BLaER1 treated with 17β-estradiol and CSF1 and Interleukin-3, amounts not matched to agents 10 nM and 100 nM (cell line): ENCODE results near the gene BTG1.

Source experiments
- H3K27ac ChIP-seq, 11 experiments: shearing (Covaris generic); formaldehyde crosslinking; 2 replicates each; pipeline ENCODE4 v1.8.1; 2022
- H3K27me3 ChIP-seq, 11 experiments: shearing (Covaris generic); formaldehyde crosslinking; 2 replicates each; pipeline ENCODE4 v1.8.1; 2022
- H3K36me3 ChIP-seq, 11 experiments: shearing (Covaris generic); formaldehyde crosslinking; 2 replicates each; pipeline ENCODE4 v1.8.1; 2022
- H3K4me1 ChIP-seq, 10 experiments: shearing (Covaris generic); formaldehyde crosslinking; 2 replicates each; pipeline ENCODE4 v1.8.1; 2022
- H3K4me2 ChIP-seq, 11 experiments: shearing (Covaris generic); formaldehyde crosslinking; 2 replicates each; pipeline ENCODE4 v1.8.1; 2022
- H3K4me3 ChIP-seq, 10 experiments: shearing (Covaris generic); formaldehyde crosslinking; 2 replicates each; pipeline ENCODE4 v1.8.1; 2022
- H3K9ac ChIP-seq, 11 experiments: shearing (Covaris generic); formaldehyde crosslinking; 2 replicates each; pipeline ENCODE4 v1.8.1; 2022
- H3K9me3 ChIP-seq, 11 experiments: shearing (Covaris generic); formaldehyde crosslinking; replicated peaks in 1 of 11; 2 replicates each; pipeline ENCODE4 v1.8.1; 2022
- H4K20me1 ChIP-seq, 11 experiments: shearing (Covaris generic); formaldehyde crosslinking; 2 replicates each; pipeline ENCODE4 v1.8.1; 2022
- Cebpa-rat ChIP-seq, 11 experiments: shearing (Covaris generic); IDR thresholded peaks; 2 replicates each; pipeline ENCODE4 v1.8.1; 2022

The BTG1 gene, protein sequence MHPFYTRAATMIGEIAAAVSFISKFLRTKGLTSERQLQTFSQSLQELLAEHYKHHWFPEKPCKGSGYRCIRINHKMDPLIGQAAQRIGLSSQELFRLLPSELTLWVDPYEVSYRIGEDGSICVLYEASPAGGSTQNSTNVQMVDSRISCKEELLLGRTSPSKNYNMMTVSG

GRCh38 chr12:92145731-92146496, at the start of gene BTG1:
BTG1 (minus strand) TSS chr12:92145846; CDS start chr12:92145535, 311 bp downstream.
- H3K27me3 ChIP-seq: no peaks in the 10 kb centered on the region
- H3K4me1 ChIP-seq: peaks cover 24 to 61% (median 33%) of the 10 kb centered on the region in 10 experiments
- peak within 1 kb of the TSS; percentile 97 to 100 (median 99) for H3K9ac ChIP-seq
- TF ChIP-seq Cebpa-rat (IDR thresholded peaks at IDR 0.05): peak in 2 of 11 experiments; percentile 26 to 43; a peak in 1 of 22 replicates
- peaks cover 38 to 47% (median 46%) of the 10 kb centered on the region in 11 experiments for H4K20me1 ChIP-seq
- H3K4me3 ChIP-seq: peak within 1 kb of the TSS; percentile 93 to 99 (median 98)
- H3K27ac ChIP-seq: peak within 1 kb of the TSS; percentile 93 to 98 (median 97)
- no peaks in the 10 kb centered on the region for H3K9me3 ChIP-seq
- peaks cover 19 to 39% (median 34%) of the 10 kb centered on the region in 11 experiments for H3K36me3 ChIP-seq
- H3K4me2 ChIP-seq: peak within 1 kb of the TSS; percentile 78 to 98 (median 91)

- no peaks in the 10 kb centered on the region for H3K27me3 ChIP-seq
- no peaks in the 10 kb centered on the region for H4K20me1 ChIP-seq
- no peak overlapping the region for H3K27ac ChIP-seq
- no peaks in the 10 kb centered on the region for H3K36me3 ChIP-seq
- TF ChIP-seq Cebpa-rat (IDR thresholded peaks at IDR 0.05): no peak
- peaks cover 9 to 16% (median 11%) of the 10 kb centered on the region in 11 experiments; a peak in 19 of 22 replicates for H3K9me3 ChIP-seq
- H3K4me2 ChIP-seq: no peak overlapping the region
- no peak overlapping the region for H3K9ac ChIP-seq
- no peak overlapping the region for H3K4me3 ChIP-seq
- peaks cover 15 to 24% (median 19%) of the 10 kb centered on the region in 10 experiments for H3K4me1 ChIP-seq
Measured at GRCh38 chr12:92194561-92194960, 48.9 kb upstream of the BTG1 start.

- Histone ChIP-seq H3K27ac (no peak overlapping the region), H3K9me3 (peaks cover 9 to 16% (median 11%) of the 10 kb centered on the region in 11 experiments; a peak in 19 of 22 replicates), H3K36me3 (no peaks in the 10 kb centered on the region), H3K4me1 (peaks cover 15 to 24% (median 19%) of the 10 kb centered on the region in 10 experiments), H3K9ac (no peak overlapping the region), H4K20me1 (no peaks in the 10 kb centered on the region), H3K4me2 (no peak overlapping the region), H3K4me3 (no peak overlapping the region), H3K27me3 (no peaks in the 10 kb centered on the region)
- TF ChIP-seq Cebpa-rat (IDR thresholded peaks at IDR 0.05): no peak
Measured at GRCh38 chr12:92193846-92194245, 48.2 kb upstream of the BTG1 start.

DNA sequence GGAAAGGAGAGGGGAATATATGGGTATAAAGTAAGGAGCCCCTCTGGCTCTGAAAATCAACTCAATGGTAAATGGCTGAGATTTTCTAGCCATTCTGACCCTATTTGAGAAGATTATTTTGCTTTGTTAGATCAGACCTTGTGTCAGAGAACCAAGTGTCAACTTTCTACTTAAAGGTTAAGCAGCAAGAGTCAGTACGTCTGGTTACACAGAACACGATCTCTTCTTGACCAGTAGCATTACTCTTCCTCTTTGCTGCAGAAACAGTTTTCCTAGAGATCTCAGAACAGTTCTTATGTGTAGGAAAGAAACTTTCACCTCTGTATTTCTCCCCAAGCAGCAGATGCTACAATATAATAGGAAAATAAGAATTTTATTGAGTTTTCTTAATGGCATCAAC, 47.4 kb upstream of the BTG1 start:
- Histone ChIP-seq H3K9ac (no peak overlapping the region), H3K27me3 (no peaks in the 10 kb centered on the region), H3K4me3 (no peak overlapping the region), H3K36me3 (no peaks in the 10 kb centered on the region), H3K4me1 (peaks cover 15 to 24% (median 19%) of the 10 kb centered on the region in 10 experiments), H4K20me1 (no peaks in the 10 kb centered on the region), H3K9me3 (peaks cover 9 to 16% (median 11%) of the 10 kb centered on the region in 11 experiments; a peak in 19 of 22 replicates), H3K4me2 (no peak overlapping the region), H3K27ac (no peak overlapping the region)
- no peak for TF ChIP-seq Cebpa-rat (IDR thresholded peaks at IDR 0.05)

- Histone ChIP-seq H3K4me3 (no peak overlapping the region), H3K27me3 (no peaks in the 10 kb centered on the region), H3K4me2 (no peak overlapping the region), H3K27ac (no peak overlapping the region), H3K36me3 (no peaks in the 10 kb centered on the region), H3K9ac (no peak overlapping the region), H4K20me1 (no peaks in the 10 kb centered on the region), H3K4me1 (peaks cover 15 to 24% (median 19%) of the 10 kb centered on the region in 10 experiments), H3K9me3 (peaks cover 9 to 15% (median 11%) of the 10 kb centered on the region in 11 experiments; a peak in 19 of 22 replicates)
- no peak for TF ChIP-seq Cebpa-rat (IDR thresholded peaks at IDR 0.05)
Measured at GRCh38 chr12:92192360-92192759, 46.7 kb upstream of the BTG1 start.

GRCh38 chr12:92191061-92191460, 45.4 kb upstream of the BTG1 start:
- peak overlapping the region; percentile 19 to 80 (median 64) for H3K4me2 ChIP-seq
- 0 out of 20 replicates have a peak overlapping the region, but pooled peaks of 1 of the 10 experiments have one; percentile 1 for H3K4me3 ChIP-seq
- H3K9ac ChIP-seq: peak overlapping the region in 2 of 11 experiments; percentile 19 to 46; a peak in 1 of 22 replicates
- H4K20me1 ChIP-seq: no peaks in the 10 kb centered on the region
- H3K4me1 ChIP-seq: peaks cover 15 to 29% (median 20%) of the 10 kb centered on the region in 10 experiments
- peaks cover under 1 to 2% (median 1%) of the 10 kb centered on the region in 11 experiments; a peak in 12 of 22 replicates for H3K9me3 ChIP-seq
- H3K36me3 ChIP-seq: no peaks in the 10 kb centered on the region
- peak overlapping the region in 6 of 11 experiments; percentile 5 to 51 (median 26); a peak in 7 of 22 replicates for H3K27ac ChIP-seq
- no peak for TF ChIP-seq Cebpa-rat (IDR thresholded peaks at IDR 0.05)
- H3K27me3 ChIP-seq: no peaks in the 10 kb centered on the region

- 0 out of 22 replicates have a peak, but pooled peaks cover 0 to 8% (median 0%) of the 10 kb centered on the region in 11 experiments for H3K36me3 ChIP-seq
- peaks cover 15 to 42% (median 27%) of the 10 kb centered on the region in 10 experiments for H3K4me1 ChIP-seq
- no peaks in the 10 kb centered on the region for H3K27me3 ChIP-seq
- H3K27ac ChIP-seq: no peak overlapping the region
- H4K20me1 ChIP-seq: no peaks in the 10 kb centered on the region
- no peak overlapping the region for H3K4me3 ChIP-seq
- no peak overlapping the region for H3K9ac ChIP-seq
- TF ChIP-seq Cebpa-rat (IDR thresholded peaks at IDR 0.05): no peak
- peaks cover 12 to 17% (median 16%) of the 10 kb centered on the region in 11 experiments for H3K9me3 ChIP-seq
- no peak overlapping the region for H3K4me2 ChIP-seq
Measured at GRCh38 chr12:92188517-92189188, 43.0 kb upstream of the BTG1 start.

- H4K20me1 ChIP-seq: no peaks in the 10 kb centered on the region
- no peak for TF ChIP-seq Cebpa-rat (IDR thresholded peaks at IDR 0.05)
- H3K4me3 ChIP-seq: no peak overlapping the region
- H3K4me1 ChIP-seq: peaks cover 8 to 30% (median 19%) of the 10 kb centered on the region in 10 experiments
- H3K4me2 ChIP-seq: peak overlapping the region in 3 of 11 experiments; percentile 11 to 47 (median 29); a peak in 5 of 22 replicates
- no peak overlapping the region for H3K9ac ChIP-seq
- peaks cover 21 to 38% (median 30%) of the 10 kb centered on the region in 11 experiments for H3K9me3 ChIP-seq
- no peaks in the 10 kb centered on the region for H3K27me3 ChIP-seq
- H3K36me3 ChIP-seq: 0 out of 22 replicates have a peak, but pooled peaks cover 0 to 8% (median 0%) of the 10 kb centered on the region in 11 experiments
- no peak overlapping the region for H3K27ac ChIP-seq
Measured at GRCh38 chr12:92186038-92186470, 40.4 kb upstream of the BTG1 start.
